Posterior cingulate gyrus (tissue), 11 donors: Measurements from ENCODE around the gene MSH3.
A peak's percentile ranks its signal among the peaks of the same experiment; 100 is the strongest.
"Not testable (repeated sequence)": the region's sequence is repeated elsewhere in the genome, so short reads cannot be mapped to it uniquely, and the experiment has no call there.

Experiments used
- DNase-seq, 10 donors: peaks; one replicate each; pipeline versions ENCODE4 v3.0.0 to v3.0.0-alpha.2; 2020 to 2021; ENCODE audit warnings: mixed read lengths in 3 of 10
- intact Hi-C: fragments of 100-400 bp; cut with DNase I; formaldehyde crosslinking; loops from one replicate; pipeline ENCODE4 v1.15.1; 2023

Gene MSH3

DNA sequence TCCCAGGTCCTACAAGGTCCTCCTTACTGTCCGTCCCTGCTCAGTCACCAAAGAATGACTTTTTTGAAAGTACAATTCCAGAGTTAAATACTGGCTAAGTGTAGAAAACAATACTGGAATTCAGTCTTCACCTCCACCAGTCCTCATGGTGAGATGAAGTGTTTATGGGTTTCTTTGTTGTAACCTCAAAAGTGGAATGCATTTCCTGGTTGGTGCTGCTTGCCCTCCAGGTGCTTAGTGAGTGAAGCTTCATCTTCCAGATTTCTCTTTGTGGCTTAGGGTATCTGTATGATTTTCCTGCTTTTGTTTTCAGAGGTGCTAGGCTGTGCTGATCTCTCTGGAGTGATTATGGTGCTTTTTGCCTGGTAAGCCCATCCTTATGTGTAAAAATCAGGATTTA, 49.8 kb downstream of the MSH3 start:
- intact Hi-C loops = no loop called here

GRCh38 chr5:80705216-80705769, 50.8 kb downstream of the MSH3 start:
- DNase-seq = no peak
- intact Hi-C loops = no loop called here

More for the DNA sequence above, 49.8 kb downstream of the MSH3 start:
- DNase-seq = no peak

GRCh38 chr5:80705801-80706200, 51.3 kb downstream of the MSH3 start:
- DNase-seq = no peak
- intact Hi-C loops = no loop called here

- intact Hi-C loops = no loop called here
These were observed 52.5 kb downstream of the MSH3 start for GRCh38 chr5:80706835-80707447.

GRCh38 chr5:80707645-80708044, 53.2 kb downstream of the MSH3 start:
- intact Hi-C loops = no loop called here
- no peak for DNase-seq

More at GRCh38 chr5:80706835-80707447, 52.5 kb downstream of the MSH3 start:
- no peak for DNase-seq

DNA sequence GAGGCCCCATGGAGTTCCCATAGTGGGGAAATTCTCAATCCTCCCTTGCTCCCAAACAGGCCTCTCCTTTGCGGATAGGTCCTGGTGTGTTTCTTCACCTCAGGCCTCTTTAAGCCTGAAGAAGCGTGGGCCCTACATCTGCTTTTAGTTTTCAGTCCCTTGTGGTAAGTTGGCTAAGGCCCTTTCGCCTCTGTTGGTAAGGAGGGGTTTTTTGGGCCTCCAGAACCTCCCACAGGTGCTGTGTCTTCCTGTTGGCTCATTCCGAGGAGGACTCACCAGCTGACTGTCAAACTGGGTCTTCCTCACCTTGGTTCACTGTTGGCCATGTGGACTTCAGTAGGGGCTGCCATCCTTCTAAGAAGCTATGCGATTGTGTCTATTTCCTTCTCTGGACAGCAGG, 56.8 kb downstream of the MSH3 start:
- intact Hi-C loops = no loop called here

DNA sequence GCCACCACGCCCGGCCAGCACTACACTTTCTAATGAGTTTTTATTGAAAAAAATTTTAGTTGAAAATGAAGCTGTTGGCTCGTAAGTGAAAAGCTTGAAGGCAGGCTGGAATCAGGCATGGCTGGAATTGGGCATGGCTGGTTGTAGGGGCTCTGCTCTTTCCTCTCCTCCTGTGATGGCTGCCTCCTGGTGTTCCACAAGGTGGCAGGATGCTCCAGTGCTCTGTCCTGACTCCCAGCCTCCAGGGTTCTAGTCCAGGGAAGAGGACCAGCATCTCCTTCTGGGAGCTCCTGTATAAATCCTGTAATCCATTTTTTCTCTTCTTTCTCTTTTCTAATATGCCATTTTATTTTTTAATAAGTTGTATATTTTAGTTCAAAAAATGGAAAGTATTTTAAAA, 57.5 kb downstream of the MSH3 start:
- intact Hi-C loops = no loop called here
- DNase-seq = peak in 4 of 10 donors; percentile 28 to 84 (median 59)

More for the DNA sequence above, 56.8 kb downstream of the MSH3 start:
- no peak for DNase-seq

DNA sequence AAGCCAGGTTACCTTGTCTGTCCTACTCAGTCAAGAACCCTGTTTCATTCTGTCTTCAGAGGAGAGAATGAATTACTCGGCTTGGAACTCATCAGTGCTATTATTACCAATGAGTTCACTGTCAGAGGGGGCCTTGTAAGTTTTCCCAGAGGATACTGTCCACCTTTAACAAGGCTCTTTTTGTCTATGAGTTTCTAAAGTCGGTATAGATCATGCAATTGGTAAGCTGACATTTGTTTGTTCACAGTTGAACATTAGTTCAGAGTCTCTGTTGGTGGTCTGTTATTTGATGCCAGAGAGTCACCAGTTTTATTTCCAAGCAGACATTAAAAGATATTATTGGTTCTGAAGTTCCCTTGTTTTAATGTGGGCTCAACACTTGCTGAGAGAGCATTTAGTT, 58.5 kb downstream of the MSH3 start:
- intact Hi-C loops = no loop called here
- DNase-seq = no peak

- DNase-seq = no peak
- intact Hi-C loops = no loop called here
These were observed 59.2 kb downstream of the MSH3 start for GRCh38 chr5:80713631-80714030.

DNA sequence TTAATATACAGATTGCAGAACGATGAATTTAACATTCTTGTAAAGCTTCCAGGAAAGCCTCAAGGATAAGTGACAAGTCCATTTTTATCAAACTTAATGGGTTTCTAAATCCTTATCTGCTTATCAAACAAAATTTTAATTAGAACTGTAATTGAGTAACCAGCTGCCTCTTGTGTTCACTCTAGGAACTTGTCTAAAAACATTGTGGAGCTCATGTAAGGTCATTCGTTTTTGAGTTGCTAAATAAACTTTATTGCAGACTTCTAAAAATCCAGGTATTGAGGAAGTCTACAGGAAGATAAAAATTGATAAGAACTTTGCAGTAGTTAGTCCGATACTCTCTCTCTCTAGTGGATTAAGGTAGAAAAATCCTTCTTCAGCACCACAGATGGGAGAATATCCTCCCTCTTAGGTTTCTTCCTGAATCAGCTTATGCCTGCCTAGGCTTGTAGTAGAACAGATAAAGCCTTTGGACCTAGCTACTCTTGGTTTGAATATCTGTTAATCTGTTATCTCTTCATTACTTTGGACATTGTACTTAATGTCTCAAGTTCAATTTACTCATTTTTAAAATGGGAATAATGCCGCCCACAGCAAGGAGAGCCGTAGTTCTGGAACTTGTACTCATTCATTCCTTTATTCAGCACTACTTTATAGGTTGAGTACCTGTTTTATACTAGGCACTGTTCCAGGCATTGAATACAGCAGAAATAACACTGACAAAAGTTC, 60.3 kb downstream of the MSH3 start:
- intact Hi-C loops = no loop called here

GRCh38 chr5:80715887-80716286, 61.4 kb downstream of the MSH3 start:
- intact Hi-C loops = no loop called here
- no peak for DNase-seq

More for the DNA sequence above, 60.3 kb downstream of the MSH3 start:
- no peak for DNase-seq

GRCh38 chr5:80720181-80720580, 65.7 kb downstream of the MSH3 start:
- DNase-seq = no peak
- intact Hi-C loops = no loop called here

- intact Hi-C loops = no loop called here
- DNase-seq = no peak
These were observed 68.5 kb downstream of the MSH3 start for GRCh38 chr5:80722916-80723315.

GRCh38 chr5:80725446-80725845, 71.0 kb downstream of the MSH3 start:
- intact Hi-C loops = no loop called here
- DNase-seq = no peak

DNA sequence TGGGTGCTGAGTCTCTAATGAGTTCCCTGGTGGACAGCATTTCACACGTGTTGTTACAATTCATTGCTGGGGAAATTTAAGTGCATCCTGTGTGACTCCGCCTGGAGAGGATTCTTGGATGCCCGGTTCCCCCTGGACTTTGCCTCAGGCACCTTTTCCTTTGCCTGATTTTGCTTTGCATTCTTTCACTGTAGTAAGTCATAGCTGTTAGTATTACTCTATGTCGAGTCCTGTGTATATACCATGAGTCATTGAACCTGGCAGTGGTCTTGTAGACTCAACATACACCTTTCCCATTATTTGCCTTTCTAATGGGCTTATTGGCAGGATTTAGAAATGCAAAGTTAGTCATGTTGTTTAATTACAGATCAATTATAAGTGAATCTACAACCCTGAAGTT, 82.3 kb downstream of the MSH3 start:
- DNase-seq = no peak
- intact Hi-C loops = no loop called here

DNA sequence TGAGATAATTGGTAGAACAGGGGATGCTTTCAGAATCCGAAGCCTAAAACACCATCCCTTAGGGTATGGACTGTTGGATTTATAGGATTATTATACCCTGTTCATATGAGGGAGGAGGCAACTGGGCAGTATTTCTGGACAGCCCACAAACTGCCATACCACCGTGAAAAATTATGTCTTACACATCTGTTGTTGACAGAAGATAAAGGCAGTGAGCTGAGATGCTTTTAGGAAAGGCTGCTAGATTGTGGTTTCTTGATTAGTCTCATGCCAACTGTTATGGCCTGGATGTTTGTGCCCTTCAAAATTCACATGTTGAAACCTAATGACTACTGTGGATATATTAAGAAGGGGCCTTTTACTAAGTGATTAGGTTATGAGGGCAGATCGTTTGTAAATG, 84.0 kb downstream of the MSH3 start:
- intact Hi-C loops = no loop called here
- no peak for DNase-seq

- DNase-seq = no peak
- intact Hi-C loops = no loop called here
These were observed 84.6 kb downstream of the MSH3 start for GRCh38 chr5:80739057-80739456.

DNA sequence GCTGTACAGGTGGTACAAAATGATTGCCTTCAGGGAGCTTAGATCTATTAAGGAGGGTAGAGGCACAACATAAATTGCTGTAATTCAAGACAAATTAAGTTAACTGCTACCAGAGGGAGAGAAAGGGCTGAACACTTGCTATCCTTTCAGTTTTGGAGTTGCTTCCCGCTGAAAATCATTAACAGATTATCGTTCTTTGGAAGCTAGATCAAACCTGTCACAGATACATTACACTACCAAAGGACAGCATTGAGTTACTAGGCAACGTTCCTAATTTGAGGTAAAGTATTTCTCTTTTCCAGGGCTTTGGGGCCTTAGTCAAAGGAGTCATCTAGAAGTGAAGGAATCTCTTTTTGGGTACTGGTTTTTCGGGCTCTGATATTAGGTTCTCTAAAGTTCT, 85.0 kb downstream of the MSH3 start:
- DNase-seq = no peak
- intact Hi-C loops = no loop called here

DNA sequence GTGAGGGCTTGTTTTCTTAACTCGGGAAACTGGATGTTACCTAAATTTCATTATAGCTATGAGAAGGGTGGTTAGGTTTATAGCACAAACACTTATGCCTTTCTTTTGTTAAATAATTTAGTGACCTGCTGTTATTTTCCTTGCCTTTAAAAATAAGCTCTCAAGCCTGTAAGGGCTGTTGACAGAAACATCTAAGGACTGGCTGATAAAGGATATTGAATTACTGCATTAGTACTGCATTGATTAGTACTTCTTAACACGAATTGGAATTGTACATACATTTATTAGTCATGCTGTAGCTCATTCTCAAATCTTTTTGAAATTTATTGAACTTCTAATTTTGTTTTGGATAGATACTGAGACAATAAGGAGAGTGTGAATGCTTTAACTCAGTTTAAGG, 85.4 kb downstream of the MSH3 start:
- intact Hi-C loops = no loop called here

DNA sequence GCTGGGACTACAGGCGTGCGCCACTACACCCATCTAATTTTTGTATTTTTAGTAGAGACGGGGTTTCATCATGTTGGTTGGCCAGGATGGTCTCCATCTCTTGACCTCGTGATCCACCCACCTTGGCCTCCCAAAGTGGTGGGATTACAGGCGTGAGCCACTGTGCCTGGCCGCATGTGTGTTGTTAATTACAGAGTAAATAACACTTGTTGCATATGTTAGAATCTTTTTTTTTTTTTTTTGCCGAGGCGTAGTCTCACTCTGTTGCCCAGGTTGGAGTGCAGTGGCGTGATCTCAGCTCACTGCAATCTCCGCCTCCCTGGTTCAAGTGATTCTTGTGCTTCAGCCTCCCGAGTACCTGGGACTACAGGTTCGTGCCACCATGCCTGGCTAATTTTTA, 86.0 kb downstream of the MSH3 start:
- DNase-seq, intact Hi-C loops: not testable (repeated sequence)

More for the DNA sequence above, 85.4 kb downstream of the MSH3 start:
- no peak for DNase-seq

- no peak for DNase-seq
- intact Hi-C loops = no loop called here
These were observed 86.5 kb downstream of the MSH3 start for GRCh38 chr5:80740999-80741398.

- no peak for DNase-seq
- intact Hi-C loops = no loop called here
These were observed 89.7 kb downstream of the MSH3 start for GRCh38 chr5:80744149-80744548.
